HepG2 (cell line): ENCODE measurements around the gene DNMT1. TPM values are rescaled to one million over a fixed set of nuclear protein-coding genes. Genes with fewer than 3 reads are reported as not detected.

Source experiments
- BATF2 ChIP-seq: sonication (generic); formaldehyde crosslinking; IDR thresholded peaks from 2 replicates; pipeline ENCODE4 v1.8.0; 2022; ENCODE audit warnings: mild to moderate bottlenecking, missing genetic modification reagents, moderate library complexity
- GMEB1 ChIP-seq: sonication (generic); formaldehyde crosslinking; IDR thresholded peaks from 2 replicates; pipeline ENCODE4 v1.5.1; 2020; ENCODE audit warnings: missing genetic modification reagents, mild to moderate bottlenecking, borderline replicate concordance
- PPARG ChIP-seq: conservative IDR thresholded peaks from 2 replicates; pipeline ENCODE4 v1.6.1; 2016; ENCODE audit warnings: missing biosample characterization, missing genetic modification reagents
- ZBTB10 ChIP-seq: sonication (generic); formaldehyde crosslinking; IDR thresholded peaks from 2 replicates; pipeline ENCODE4 v1.4.0; 2020; ENCODE audit warnings: missing genetic modification reagents, borderline replicate concordance
- ZNF225 ChIP-seq: sonication (generic); formaldehyde crosslinking; IDR thresholded peaks from 2 replicates; pipeline ENCODE4 v1.4.0; 2020; ENCODE audit warnings: mild to moderate bottlenecking, missing genetic modification reagents
- ZNF646 ChIP-seq: sonication (generic); formaldehyde crosslinking; IDR thresholded peaks from 2 replicates; pipeline ENCODE4 v1.9.0; 2021; ENCODE audit warnings: mild to moderate bottlenecking, missing genetic modification reagents
- ZNF687 ChIP-seq: sonication (generic); formaldehyde crosslinking; IDR thresholded peaks from 2 replicates; pipeline ENCODE4 v1.5.1; 2020; ENCODE audit warnings: mild to moderate bottlenecking, missing genetic modification reagents, moderate library complexity
- ZNF704 ChIP-seq: sonication (generic); formaldehyde crosslinking; IDR thresholded peaks from 2 replicates; pipeline ENCODE4 v1.8.1; 2023; ENCODE audit warnings: mild to moderate bottlenecking, inconsistent platforms, moderate library complexity, missing genetic modification reagents, borderline replicate concordance
- ZNF766 ChIP-seq: sonication (generic); formaldehyde crosslinking; IDR thresholded peaks from 2 replicates; pipeline ENCODE4 v1.5.0; 2020; ENCODE audit warnings: missing genetic modification reagents, borderline replicate concordance
- polyA plus RNA-seq, 8 experiments: library from polyadenylated mRNA; depleted of rRNA in 3 of 8; stranded (reverse) in 7 of 8; unstranded in 1 of 8; fragments of >200 nt; fragmentation: Illumina TruSeq in 4 of 8; extraction: Trizol in 4 of 8; gene quantifications; 2 replicates each; pipeline versions ENCODE4 v1.2.1 to v1.2.3, GENCODE V29; 2011 to 2016; ENCODE audit warnings: low read depth in 4 of 8, missing spikeins in 1 of 8, mixed read lengths in 1 of 8; ENCODE audit not compliant: insufficient read depth in 1 of 8
- total RNA-seq, 5 experiments: library from RNA; depleted of rRNA; stranded (reverse); fragments of >200 nt; fragmentation: Illumina TruSeq; extraction: Trizol; gene quantifications; 2 replicates each; pipeline ENCODE4 v1.2.3, GENCODE V29; 2016; ENCODE audit warnings: low read depth in 1 of 5

The DNMT1 gene
- total and polyA plus RNA-seq, 2 of the 13 experiments (the other 11 are each of a cell fraction or from before 2014, with no cell fraction given): 31.2 to 91.1 TPM

GRCh38 chr19:10206226-10206885 lies 11.6 kb upstream of the DNMT1 start (continued):
- TF ChIP-seq ZNF687 (CRISPR knock-in tag) (peak; percentile 99), ZNF766 (CRISPR knock-in tag) (0 out of 2 replicates have a peak, but pooled peaks have one; percentile 39), BATF2 (CRISPR knock-in tag) (no peak), ZNF646 (no peak), GMEB1 (CRISPR knock-in tag) (no peak), ZNF225 (CRISPR knock-in tag) (0 out of 2 replicates have a peak, but pooled peaks have one; percentile 40), ZBTB10 (CRISPR knock-in tag) (no peak), ZNF704 (0 out of 2 replicates have a peak, but pooled peaks have one; percentile 41), PPARG (CRISPR knock-in tag) (no peak)
